ENCODE results near the gene RASA1.

- no peak for TF ChIP-seq CTCF (IDR thresholded peaks at IDR 0.05)
- no peak for TF ChIP-seq POLR2A (IDR thresholded peaks at IDR 0.05)
These were observed 51.8 kb downstream of the RASA1 start for GRCh38 chr5:87319469-87319868.
